Measurements from ENCODE around the gene SAT2.
"Not testable (repeated sequence)": the region's sequence is repeated elsewhere in the genome, so short reads cannot be mapped to it uniquely, and the experiment has no call there.

Gene SAT2

DNA sequence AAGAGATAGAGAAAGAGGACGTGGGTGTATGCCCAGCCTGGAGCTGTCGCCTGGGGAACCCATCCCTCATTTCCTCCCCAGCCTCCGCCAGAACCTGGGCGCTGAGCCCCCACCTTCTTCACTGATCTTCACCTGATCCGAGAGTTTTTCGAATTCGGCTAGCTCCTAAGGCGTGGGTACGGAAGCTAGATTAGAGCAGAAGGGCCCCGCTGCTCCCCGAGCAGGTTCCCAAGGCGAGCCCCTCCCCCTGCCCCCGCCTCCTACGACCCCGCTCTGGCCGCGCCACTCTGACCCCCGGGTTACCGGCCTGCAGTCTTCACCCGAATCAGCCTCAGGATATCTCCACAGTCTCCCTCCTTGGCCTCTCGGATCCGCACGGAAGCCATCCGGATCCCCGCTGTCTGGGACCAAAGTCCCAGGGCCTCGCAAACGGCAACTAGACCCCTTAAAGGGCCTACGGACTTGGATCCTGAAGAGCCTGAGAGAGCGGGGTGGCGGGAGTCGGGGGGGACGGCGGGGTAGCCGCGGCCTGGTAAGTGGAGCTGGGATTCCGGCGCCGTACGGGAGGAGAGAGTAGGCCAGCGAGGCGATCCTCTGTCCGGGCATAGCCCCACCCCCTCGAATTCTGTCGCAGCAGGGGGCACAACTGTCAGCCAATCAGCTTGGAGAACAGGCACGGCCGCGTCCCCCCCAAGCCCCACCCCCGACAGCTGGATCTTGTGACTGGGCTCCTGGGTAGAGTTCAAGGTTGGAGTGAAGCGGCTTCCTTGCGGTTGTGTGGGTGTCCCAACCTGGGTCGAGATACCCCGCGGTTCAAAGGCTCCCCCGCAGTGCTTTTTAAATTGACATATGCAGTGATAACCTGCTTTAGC, at the start of gene SAT2:
TSS of gene SAT2 (minus strand) at position 572 of the 872 bp plus-strand sequence. CDS start at position 386, 186 bp downstream.
- DNase-seq (ENCODE audit: low spot score): peak; percentile 97

DNA sequence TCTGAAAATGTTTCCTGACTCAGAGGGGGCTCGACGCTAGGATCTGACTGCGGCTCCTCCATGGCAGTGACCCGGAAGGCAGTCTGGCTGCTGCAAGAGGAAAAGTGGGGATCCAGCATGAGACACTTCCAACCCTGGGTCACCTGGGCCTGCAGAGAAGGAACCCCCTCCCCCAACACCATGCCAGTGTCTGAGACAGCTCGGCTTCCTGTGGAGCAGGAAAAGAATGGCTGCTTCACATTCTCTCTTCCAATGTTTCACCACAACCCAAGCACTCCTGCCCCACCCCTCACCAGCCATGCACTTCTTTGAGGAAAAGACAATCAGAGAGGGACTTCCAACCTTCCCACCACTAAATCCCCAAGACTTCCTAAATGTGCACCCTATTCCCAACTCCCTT, 48.9 kb upstream of the SAT2 start:
- no peak for DNase-seq (ENCODE audit: low spot score)

DNA sequence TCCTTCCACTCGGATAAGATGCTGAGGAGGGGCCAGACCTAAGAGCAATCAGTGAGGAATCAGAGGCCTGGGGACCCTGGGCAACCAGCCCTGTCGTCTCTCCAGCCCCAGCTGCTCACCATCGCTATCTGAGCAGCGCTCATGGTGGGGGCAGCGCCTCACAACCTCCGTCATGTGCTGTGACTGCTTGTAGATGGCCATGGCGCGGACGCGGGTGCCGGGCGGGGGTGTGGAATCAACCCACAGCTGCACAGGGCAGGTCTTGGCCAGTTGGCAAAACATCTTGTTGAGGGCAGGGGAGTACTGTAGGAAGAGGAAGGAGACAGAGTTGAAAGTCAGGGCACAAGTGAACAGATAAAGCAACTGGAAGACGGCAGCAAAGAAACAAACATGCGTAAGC, 47.3 kb upstream of the SAT2 start:
- DNase-seq (ENCODE audit: low spot score): no peak

DNA sequence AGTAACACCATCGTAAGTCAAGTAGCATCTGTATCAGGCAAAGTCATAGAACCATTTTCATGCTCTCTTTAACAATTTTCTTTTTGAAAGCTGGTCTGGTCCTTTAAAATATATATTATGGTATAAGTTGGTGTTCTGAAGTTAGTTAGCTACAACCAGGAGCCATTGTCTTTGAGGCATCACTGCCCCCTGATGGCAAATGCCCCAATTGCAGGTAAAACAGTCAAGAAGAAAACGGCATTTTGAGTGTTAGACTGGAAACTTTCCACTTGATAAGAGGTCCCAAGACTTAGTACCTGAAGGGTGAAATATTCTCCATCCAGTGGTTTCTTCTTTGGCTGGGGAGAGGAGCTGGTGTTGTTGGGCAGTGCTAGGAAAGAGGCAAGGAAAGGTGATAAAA, 45.6 kb upstream of the SAT2 start:
- DNase-seq (ENCODE audit: low spot score): no peak

DNA sequence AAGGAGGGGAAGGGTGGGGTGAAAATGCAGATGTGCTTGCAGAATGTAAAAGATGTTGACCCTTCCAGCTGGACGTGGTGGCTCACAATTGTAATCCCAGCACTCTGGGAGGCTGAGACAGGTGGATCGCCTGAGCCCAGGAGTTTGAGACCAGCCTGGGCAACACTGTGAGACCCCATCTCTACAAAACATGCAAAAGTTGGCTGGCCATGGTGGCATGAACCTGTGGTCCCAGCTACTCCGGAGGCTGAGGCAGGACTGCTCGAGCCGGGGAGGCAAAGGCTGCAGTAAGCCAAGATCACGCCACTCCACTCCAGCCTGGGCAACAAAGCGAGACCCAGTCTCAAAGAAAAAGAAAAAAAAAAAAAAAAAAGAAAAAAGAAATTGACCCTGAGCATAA, 40.9 kb upstream of the SAT2 start:
- DNase-seq (ENCODE audit: low spot score): no peak

DNA sequence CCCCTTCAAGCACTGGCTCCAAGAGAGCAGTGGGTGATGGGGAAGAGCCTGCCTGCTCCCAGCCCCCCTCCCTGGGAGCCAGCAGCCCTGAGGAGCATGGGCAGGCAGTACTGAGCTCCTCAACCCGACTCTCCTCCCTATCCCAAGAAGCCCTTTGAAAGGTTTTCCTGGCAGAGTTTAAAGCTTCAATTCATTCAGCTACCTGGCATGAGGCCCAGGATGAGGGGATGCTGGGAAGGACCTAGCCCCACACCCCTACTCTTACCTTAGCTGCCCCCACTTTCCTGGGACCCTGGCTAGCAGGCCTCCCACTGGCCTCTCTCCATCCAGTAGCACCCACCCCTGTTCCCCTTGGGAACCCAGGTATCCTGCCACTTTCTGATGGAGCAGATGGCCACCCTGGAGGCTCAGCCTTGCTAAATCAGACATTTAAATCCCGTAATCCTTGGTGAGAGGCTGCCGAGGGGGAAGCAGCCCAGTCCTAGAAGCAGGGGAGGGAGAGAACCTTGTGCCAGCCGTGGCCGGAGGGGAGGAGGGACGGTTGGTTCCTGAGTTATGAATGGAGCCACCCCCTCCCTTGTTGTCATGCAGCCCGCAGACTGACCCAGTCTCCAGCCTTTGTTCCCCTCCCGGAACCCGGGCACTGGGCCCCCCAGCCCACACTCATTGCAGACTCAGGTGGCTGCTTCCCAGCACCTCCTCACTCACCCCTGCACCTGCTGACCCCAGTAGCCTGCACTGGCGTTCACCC, 40.2 kb upstream of the SAT2 start:
- no peak for DNase-seq (ENCODE audit: low spot score)

DNA sequence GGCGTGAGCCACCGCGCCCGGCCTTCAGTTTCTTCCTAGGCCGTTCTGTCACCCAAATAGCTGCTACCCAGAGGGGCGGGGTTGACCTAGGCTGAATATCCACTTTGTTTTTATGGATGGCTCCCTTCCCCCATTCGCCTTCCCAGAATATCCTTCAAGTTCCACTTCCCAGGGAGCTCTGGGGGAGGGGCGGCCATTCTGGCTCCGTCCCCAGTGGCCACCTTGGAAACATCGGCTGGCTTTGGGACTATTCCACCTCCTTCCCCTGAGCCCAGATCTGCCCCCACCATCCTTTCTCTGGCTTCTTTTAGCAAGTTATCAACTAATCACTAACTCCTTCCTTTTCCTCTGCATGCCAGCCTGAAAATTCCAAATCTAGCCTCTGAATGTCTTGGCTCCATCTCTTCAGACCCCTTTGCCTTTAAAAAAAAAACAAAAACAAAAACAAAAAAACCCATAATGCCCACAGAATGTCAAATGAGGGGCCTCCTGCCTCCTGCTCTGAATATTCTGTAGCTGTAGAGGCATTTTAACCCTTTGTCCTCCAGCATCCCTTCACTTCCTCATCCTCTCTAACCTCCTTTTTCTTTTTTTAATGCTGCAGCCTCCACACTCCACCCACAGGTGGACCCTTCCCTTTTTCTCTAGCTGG, 29.5 kb upstream of the SAT2 start:
- no peak for DNase-seq (ENCODE audit: low spot score)

DNA sequence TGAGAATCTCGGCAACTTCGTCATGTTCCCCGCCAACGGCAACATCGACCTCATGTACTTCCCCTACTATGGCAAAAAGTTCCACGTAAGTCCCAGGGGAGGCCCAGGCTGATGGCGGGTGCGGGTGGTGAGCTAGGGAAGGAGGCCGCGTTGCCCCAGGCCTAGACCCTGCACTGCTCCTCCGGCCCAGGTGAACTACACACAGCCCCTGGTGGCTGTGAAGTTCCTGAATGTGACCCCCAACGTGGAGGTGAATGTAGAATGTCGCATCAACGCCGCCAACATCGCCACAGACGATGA, 27.9 kb upstream of the SAT2 start:
- DNase-seq (ENCODE audit: low spot score): no peak

DNA sequence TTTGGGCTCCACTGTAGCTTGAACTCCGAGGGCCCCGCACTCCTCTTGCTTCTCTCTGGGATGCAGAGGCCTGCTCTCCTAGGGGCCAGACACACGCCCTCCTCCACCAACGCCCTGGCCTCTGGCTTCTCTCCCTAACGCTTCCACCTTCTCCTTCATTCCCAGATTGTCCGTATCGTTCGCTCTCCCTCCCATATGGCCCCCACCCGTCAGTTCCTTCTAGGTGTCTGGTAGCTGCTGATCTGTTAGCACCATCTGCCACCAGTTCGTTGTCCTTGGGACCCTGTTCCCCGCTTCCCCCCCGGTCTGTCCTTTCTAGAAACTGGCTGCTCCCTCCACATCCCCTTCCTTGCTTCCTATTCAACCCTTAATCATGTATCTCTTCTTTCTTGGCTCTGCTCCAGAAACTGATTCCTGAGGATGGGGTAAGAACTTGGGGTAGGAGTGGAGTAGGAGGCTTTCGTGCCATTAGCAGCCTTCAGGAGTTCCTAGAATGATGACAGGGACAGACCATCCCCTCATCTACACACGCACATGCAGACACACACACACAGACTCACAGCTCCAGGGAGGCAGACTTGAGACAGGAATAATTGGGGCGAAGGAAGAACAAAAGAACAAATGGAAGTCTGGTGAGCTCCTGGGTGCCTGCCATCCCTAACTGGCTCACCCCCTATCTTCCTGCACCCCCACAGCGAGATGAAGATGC, 27.4 kb upstream of the SAT2 start:
- no peak for DNase-seq (ENCODE audit: low spot score)

DNA sequence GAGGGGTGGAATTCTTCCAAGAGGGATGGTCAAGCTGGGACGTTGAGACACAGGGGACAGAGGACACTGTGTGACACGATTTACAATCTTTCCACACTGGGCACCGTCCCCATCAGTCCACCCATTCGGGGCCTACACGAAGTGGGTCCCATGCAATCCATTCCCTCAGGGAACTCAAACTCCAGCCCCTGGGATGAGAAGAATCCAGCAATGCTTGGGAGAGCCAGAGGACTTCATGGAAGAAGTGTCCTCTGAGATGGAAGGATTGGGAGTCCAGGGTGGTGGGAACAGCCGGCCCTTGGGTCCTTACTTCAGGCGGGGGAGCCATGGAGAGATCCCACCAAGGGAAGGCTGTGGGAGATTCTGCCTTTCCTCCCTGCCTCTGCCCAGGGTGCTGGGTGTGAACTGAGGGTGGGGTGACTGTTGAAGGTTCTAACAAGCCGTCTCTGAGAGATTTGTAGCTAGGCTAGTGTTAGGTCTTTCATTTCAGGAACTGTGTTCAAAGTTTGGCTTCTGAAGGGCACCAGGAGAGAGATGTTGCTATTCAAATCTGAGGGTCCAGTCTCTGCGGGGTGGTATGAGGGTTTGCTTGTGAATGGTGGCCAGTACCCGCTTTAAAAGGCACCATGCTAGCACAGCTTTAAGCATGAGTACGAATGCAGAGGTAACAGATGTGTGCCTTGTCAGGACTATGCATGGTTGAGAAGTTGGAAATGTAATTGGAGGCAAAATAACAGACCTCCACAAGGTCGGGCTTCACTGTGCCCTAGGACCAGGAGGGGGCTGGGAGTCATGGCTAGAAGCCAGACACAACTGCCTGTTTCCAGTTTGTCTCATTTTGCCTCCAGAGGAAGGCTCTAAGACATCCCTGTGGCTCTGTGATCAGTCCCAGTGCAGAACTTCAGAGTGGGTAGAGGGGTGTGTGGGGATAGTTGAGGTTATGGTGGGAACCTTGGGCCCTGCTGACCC, 25.1 kb upstream of the SAT2 start:
- no peak for DNase-seq (ENCODE audit: low spot score)

DNA sequence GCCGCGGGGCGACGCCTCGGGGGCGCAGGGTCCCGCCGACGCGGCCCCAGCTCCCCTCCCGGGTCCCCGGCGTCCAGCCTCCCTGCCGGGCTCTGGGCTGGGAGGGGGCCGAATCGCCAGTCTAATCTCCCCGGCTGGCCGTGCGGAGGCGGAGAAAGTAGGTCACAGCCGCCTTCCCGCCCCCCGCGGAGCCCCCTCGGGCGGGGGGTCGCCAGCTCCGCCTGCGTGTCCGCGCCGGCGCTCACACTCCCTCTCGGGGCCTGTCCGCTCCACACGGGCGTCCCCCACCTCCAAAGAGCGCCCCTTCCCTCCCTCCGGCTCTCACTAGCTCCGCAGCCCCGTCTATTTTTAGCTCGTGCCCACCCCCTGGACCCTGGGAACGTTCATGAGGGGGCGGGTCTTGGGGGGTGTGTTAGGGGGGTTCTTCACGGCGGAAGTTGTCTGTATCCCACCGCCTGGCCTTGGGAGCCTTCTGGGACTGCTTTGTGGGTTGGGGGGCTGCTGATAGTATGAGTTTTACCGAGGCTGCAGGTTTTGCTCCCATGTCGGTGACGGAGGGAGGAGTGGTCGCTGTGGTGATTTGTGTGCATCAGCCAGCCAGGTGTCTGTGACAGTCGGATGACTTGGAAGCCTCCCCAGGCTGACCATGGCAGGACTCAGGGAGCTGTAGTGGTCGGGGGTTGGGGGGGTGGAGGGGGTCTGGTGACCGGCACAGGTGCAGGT, 24.2 kb upstream of the SAT2 start:
- peak; percentile 81 for DNase-seq (ENCODE audit: low spot score)

DNA sequence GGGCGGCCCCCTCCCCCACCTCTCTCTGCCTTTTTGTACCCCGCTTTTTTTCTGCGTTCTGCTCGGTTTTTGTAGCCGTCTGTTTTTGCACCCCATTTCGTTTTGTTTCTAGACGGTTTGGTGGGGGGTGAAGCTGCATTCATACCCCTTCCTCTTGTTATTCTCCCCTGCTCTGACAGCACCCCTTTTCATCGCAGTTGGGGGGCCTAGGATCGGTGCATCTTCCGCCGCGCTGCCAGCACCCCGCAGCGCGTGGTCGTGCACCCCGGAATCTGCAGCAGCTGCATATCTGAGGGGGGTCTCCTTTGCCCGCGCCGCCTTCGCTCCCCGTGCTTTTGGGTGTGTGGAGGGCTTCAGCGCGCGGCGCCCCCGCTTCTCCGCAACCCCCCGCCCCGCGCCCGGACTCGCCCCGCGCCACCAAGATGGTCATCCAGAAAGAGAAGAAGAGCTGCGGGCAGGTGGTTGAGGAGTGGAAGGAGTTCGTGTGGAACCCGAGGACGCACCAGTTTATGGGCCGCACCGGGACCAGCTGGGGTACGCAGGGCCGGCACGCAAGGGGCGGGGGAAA, 23.6 kb upstream of the SAT2 start:
- no peak for DNase-seq (ENCODE audit: low spot score)

DNA sequence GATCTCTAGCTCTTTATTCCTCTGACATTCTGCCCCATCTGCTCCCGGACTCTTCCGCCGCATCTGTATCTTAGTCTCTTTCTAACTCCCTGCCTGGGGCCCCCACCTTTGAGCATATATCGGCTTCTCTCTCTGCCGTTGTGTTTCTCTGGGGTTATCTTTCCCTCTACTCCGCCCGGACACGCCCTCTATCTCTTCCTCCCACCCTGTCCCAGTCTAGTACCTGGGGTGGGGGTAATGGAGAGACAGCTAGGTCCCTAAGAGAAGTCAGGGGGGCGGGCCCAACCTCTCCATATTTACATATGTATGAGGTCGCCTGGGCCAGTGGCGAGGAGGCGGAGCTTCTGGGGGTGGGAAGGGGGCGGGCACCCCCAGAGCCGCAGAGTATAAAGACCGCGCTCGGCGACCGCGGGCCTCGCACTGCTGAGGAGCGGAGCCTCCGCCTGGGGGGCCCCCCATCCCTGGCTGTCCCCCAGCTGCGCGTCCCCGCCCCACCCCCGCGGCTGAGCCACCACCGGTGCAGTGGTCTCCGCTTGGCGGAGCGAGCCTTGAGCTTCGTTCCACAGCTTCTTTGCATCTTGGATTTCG, 23.0 kb upstream of the SAT2 start, which contains the start of gene ATP1B2:
TSS of gene ATP1B2 (plus strand) at position 418 of the 588 bp plus-strand sequence. CDS start 593 bp downstream, outside the sequence.
- DNase-seq (ENCODE audit: low spot score): peak; percentile 82

DNA sequence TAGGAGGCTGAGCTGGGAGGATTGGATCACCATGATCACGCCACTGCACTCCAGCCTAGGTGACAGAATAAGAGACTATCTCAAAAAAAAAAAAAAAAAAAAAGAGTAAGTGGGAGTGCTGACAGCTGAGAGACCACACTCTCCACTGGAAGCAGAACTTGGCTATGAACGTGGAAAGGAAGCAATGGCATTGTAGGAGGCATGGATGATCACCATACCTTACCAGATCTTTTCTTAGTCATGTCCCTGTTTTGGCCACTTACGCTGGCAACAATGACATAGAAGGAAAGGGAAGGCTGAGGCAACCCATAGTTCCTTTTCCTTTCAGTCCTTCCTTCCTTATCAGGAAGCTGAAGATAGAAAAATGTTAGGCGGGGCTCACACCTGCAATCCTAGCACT, 19.4 kb upstream of the SAT2 start:
- DNase-seq (ENCODE audit: low spot score): no peak

DNA sequence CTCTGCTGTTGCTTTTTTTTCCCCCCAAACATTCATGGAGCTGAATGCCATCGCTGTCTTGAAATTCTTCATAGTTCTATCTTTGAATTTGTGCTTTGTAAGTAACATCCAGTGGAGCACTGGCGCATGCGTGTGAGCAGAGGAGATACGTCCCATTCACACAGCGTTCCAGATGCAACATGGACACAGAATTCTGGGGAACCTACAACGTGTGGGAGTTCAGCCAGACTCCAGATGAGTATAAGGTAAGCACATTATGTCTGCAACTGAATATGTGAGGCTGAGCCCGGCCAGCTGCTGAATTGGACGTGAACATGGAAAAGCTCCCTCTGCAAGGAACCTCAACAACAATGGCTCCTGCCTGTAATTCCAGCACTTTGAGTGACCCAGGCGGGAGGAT, 18.8 kb upstream of the SAT2 start:
- no peak for DNase-seq (ENCODE audit: low spot score)

DNA sequence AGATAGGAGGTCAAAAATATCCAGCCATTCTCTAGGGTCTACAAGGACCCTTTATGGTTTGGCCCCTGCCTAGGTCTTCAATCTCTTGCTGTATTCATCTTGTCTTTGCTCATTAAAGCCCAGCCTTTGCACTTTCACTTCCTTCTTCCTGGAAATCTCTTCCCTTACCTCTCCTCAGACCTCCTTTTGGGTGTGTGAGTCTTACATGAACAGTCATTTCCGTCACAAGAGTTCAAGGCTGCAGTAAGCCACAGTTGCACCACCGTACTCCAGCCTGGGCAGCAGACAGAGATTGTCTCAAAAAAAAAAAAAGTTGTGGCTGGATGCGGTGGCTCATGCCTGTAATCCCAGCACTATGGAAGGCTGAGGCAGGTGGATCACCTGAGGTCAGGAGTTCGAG, 17.2 kb upstream of the SAT2 start:
- DNase-seq (ENCODE audit: low spot score): no peak

DNA sequence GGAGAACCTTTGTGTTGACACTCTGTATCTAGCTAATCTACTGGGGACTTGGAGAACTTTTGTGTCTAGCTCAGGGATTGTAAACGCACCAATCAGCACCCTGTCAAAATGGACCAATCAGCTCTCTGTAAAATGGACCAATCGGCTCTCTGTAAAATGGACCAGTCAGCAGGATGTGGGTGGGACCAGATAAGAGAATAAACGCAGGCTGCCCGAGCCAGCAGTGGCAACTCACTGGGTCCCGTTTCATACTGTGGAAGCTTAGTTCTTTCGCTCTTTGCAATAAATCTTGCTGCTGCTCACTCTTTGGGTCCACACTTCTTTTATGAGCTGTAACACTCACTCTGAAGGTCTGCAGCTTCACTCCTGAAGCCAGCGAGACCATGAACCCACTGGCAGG, 14.0 kb upstream of the SAT2 start:
- not testable (repeated sequence) for DNase-seq (ENCODE audit: low spot score)

DNA sequence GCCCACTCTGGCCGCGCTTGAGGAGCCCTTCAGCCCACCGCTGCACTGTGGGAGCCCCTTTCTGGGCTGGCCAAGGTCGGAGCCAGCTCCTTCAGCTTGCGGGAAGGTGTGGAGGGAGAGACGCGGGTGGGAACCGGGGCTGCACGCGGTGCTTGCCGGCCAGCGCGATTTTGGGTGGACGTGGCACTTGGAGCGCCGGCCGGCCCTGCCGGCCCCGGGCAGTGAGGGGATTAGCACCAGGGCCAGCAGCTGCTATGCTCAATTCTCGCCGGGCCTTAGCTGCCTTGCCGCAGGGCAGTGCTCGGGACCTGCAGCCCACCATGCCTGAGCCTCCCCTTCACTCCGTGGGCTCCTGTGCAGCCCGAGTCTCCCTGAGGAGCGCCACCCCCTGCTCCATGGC, 13.2 kb upstream of the SAT2 start:
- DNase-seq (ENCODE audit: low spot score): no peak

DNA sequence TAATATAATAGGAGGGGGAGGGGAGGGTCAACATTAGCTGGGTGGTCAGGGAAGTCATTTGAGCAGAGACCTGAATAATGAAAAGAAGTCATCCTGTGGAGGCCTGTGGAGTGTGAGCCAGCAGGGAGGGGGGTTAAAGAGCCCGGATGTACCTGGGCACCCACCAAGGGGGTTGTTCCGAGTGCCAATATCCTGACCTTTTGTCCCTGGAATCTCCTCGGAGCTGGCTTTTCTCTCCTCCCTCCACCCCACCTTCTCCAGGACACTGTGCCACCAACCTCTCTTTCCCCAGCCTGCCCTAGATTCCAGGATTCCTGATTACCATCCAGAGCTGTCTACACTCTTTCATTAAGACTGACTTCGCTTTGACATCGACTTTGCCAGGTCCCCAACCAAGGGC, 8.5 kb upstream of the SAT2 start:
- DNase-seq (ENCODE audit: low spot score): no peak

DNA sequence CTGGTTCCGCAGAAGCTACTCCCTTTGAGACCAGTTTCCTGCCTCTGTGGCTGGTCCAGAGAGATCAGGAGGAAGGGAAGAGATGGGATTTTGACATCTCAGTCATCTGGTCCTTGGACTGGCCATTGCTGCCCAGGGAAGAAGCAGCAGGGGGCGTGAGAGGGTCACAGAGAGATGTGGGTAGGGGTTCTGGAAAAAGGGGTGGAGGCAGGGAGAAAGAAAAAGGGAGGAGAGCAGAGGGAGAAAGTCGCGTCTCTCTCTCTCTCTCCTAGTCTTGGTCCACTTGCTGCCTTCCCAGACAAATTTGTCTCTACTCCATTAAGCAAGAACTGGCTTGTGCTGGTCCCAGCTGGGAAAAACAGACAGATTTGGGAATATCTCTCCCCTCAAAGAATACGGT, 6.8 kb upstream of the SAT2 start:
- DNase-seq (ENCODE audit: low spot score): peak; percentile 75
